ENCODE results near the gene SLC50A1. TPM values are rescaled to one million over a fixed set of nuclear protein-coding genes. Genes with fewer than 3 reads are reported as not detected.

The SLC50A1 gene
- total RNA-seq, 1 donor: 68.1 TPM

DNA sequence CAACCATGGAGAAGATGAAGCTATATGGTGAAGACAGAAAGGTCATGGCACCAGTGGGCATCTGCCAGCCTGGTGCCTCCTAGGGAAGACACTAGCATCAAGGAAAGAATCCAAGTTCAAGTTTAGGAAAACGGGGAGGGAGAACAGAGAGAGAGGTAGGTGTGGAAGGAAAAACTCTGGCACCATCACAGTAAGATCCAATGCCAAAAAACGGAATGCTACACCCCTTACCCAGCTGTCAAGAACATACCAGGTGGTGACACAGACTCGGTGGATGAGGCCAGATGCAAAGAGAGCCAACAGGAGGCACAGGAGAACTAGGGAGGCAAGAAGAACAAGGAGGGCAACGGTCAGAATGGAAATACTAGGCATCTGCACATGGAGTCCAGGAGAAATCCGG is 33.9 kb downstream of the SLC50A1 start:
- DNase-seq (ENCODE audit: low read depth in 2 of 3, low spot score in 2 of 3): no peak

DNA sequence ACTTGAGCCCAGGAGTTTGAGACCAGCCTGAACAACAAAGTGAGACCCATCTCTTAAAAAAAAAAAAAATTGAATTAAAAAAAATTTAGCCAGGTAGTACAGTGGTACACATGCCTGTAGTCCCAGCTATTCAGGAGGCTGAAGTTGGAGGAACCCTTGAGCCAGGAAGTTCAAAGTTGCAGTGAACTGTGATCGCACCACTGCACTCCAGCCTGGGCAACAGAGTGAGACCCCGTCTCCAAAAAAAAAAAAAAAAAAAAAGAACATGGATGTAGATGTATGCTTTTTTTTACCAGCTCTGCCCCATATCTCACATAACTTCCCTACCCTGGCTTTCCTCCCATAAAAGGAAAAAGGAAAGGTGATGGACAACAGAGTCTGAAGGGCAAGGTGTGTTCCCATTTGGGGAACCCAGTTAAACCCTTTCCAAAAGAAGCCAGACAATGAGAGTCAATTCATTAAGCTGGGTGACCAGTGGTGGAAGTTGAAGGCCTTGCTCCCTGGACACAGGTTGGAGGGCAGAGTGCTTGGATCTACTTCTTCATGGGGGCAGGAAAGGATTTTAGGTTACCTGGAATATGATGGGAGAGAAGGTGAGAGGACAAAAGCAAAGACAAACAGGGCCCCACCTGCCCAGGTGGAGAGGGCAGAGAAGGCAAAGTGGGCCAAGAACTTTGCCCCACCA is 34.6 kb downstream of the SLC50A1 start:
- DNase-seq (ENCODE audit: low read depth in 2 of 3, low spot score in 2 of 3): no peak

DNA sequence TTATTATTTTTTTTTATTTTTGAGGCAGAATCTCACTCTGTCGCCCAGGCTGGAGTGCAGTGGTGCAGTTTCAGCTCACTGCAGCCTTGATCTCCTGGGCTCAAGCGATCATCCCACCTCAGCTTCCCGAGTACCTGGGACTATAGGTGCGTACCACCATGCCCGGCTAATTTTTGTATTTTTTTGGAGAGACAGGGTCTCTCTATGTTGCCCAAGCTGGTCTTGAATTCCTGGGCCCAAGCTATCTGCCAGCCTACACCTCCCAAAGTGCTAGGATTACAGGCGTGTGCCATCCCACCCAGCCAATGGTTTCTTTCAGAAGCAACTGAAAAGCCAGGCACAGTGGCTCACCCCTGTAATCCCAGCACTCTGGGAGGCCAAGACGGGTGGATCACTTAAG is 35.2 kb downstream of the SLC50A1 start:
- no peak for DNase-seq (ENCODE audit: low read depth in 2 of 3, low spot score in 2 of 3)

DNA sequence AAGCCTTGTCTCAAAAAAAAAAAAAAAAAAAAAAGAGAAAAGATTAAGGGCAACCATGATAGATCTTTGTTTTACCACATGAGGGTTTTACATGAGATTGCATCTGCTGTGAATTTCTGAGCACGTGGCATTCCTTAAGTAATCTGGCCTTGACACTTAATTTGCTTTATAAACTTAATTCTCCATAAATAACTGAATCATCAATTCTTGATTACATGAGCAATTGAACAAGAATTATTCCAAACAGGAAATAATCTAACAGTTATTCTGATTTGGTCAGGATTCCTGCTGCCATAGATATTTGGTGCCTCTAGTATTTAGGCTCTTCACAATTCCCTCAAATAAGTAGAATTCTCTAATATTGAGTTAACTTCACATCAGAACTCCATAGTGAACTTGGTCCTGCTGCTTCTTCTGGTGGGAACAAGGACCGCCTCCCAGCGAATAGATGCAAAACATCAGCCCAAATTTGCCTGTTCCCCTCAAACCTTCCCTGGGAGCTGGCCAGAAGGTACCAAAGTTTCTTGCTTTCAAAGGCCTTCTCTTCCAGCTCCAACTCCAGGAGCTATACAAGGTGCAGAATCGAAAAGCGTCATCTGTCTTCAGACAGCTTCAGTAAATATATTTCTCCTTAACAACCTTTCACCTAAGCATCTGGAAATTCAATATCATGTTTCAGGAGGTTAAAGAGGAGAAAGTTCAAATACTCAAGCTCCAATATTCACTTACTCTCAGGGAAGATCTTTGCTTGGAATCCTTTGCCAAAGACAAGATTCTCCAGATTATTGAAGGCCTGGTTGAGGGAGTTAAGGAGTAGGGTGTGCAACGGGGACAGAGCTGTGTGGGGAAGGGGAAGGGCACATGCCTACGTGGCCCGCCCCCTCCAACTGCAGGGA is 36.4 kb downstream of the SLC50A1 start:
- DNase-seq (ENCODE audit: low read depth in 2 of 3, low spot score in 2 of 3): no peak

DNA sequence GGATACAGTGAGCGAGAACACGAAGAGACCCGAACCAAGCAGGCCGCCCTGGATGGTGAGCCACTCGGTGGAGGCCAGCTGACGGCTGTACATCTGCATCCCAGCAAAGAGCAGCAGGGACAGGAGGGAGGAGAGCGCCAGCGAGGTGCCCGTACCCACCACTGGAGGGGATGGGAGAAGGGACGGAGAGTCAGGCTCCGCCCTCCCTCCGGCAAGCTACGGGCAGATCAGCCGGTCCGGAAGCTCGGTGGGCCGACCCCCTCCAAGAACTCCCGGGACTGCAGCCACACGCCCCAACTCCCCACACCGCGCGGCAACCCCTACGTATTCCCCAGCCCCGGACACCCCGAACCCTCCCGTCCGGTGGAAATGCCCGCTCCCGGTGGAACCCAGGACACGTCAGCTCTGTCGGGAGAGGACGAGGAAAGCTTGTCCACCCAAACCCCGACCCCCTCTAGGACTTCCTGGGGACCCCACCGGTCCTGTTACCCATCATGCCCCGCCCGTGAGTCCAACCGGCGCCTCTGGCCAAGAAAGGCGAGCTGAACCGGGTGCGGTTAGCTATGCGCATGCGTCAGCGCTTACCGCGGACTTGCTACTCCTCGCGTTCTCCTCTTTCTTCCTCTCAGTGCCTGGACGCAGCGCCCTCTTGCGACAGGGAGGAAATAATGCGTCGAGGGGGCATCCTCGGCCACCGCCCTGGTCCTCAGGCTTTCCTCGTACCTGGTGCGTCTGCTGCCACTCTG is 37.3 kb downstream of the SLC50A1 start, which contains the start of gene KRTCAP2:
TSS of gene KRTCAP2 (minus strand) at position 573 of the 746 bp plus-strand sequence. CDS start at position 493, 80 bp downstream.
- peak; percentile 91 to 98 (median 95) for DNase-seq (ENCODE audit: low read depth in 2 of 3, low spot score in 2 of 3)

DNA sequence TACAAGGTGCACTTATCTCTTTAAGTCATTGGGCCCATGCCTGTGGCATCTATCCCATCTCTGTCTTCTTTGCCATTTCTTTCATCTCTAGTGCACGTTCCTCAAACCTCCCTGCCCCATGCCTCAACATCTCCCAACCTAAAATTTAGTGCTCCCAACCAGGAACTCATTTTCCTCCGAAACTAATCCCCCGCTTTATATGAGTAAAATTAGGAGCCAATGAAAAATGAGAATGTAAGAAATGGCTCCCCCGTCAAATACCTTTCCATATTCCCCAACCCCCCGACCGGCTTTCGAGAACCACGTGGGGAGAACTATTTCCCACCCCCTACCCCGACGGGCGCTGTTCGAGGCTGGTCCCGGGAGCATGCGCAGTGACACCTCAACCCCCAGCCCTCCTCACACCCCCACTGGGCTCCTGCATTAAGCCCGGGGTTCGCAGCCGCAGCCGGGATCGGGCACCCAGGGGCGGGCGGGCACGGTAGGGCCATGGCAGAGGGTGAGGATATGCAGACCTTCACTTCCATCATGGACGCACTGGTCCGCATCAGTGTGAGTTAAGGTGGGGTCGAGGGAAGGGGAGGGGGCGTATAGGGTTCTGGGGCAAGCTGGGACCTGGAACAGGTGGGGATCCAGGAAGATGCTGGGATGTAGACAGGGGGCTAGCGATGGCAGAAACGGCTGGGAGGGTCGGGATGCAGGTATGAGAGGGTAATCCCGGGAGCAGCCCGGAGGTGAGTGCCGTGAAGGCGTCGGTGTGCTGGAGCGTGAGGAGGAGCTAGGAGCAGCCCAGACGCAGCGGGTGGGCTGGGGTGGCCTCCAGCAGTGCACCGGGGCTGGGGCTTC is 38.0 kb downstream of the SLC50A1 start, which contains the start of gene TRIM46:
TSS of gene TRIM46 (plus strand) at position 372 of the 846 bp plus-strand sequence. CDS start at position 490, 118 bp downstream.
- DNase-seq (ENCODE audit: low read depth in 2 of 3, low spot score in 2 of 3): peak in 2 of 3 donors; percentile 54 to 69

DNA sequence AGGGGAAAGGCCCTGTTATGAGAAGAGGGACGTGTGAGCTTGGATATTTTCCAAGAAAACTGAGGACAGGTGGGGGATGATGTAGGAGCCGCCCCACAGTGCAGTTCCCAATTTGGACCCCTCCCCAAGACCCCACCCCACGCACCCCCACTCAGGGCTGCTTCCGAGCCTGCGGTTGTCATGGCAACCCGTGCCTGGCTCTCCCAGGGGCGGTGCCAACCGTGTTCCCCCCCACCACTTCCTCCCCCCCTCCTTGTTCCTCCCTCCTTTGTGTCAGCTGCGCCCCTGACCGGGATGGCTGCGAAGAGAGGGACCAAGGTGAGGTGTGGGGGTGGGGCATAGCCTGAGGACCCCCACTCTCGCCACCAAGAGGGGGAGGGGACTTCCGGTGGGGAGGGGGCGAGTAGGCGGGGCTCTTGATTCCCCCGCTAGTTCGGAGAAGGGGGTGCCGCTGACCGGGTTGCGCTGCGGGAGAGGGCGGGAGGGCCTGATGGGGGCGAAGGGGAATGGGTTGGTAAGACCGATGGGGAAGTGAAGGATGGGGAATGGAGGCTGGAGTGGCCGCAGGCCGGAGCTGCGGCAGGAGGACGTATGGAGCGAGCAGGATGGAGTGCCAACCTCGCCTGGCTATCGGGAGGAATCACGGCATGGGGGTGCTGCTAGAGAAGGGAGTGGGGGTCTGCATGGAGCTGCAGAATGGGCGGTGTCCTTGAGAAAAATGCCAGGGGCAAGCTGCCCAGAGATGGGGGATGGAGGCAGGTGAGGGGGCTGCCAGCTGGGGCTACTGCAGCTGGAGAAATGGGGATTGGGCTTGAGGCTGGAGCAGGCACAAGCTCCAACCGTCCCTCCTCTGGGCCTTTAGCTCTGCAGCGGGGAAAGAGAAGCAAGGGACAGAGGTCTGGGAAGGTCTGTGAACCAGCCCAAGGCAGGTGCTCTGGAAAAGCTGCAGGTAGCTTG is 39.0 kb downstream of the SLC50A1 start:
- DNase-seq (ENCODE audit: low read depth in 2 of 3, low spot score in 2 of 3): peak in 2 of 3 donors; percentile 62 to 65

DNA sequence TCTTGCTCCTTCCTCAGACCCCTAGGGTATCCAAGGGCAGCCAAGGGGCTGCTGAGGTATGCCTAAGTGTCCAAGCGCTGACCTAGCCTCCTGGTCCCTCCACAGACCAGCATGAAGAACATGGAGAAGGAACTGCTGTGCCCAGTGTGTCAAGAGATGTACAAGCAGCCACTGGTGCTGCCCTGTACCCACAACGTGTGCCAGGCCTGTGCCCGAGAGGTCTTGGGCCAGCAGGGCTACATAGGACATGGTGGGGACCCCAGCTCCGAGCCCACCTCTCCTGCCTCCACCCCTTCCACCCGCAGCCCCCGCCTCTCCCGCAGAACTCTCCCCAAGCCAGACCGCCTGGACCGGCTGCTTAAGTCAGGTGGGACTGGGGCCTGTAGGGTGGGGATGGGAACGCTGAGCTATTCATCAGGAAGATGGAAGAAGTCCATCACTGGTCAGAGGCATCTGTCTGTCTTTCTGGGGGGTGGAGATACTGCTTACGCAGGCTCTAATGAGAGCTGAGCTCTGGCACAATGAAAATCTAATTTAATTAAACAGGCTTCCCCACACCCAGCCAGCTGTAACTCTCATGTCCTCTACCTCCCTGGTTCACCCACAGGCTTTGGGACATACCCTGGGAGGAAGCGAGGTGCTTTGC is 39.8 kb downstream of the SLC50A1 start:
- no peak for DNase-seq (ENCODE audit: low read depth in 2 of 3, low spot score in 2 of 3)

DNA sequence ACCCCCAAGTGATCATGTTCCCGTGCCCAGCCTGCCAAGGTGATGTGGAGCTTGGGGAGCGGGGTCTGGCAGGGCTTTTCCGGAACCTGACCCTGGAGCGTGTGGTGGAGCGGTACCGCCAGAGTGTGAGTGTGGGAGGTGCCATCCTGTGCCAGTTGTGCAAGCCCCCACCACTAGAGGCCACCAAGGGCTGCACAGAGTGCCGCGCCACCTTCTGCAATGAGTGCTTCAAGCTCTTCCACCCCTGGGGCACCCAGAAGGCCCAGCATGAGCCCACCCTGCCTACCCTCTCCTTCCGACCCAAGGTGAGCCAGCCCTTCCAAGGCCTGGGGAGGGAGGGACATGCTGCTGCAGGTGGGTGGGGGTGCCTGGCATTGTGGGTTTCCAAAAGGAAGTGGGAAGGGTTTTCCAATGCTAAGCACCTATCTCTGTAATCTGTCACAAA is 40.3 kb downstream of the SLC50A1 start:
- DNase-seq (ENCODE audit: low read depth in 2 of 3, low spot score in 2 of 3): peak in 1 of 3 donors; percentile 46

DNA sequence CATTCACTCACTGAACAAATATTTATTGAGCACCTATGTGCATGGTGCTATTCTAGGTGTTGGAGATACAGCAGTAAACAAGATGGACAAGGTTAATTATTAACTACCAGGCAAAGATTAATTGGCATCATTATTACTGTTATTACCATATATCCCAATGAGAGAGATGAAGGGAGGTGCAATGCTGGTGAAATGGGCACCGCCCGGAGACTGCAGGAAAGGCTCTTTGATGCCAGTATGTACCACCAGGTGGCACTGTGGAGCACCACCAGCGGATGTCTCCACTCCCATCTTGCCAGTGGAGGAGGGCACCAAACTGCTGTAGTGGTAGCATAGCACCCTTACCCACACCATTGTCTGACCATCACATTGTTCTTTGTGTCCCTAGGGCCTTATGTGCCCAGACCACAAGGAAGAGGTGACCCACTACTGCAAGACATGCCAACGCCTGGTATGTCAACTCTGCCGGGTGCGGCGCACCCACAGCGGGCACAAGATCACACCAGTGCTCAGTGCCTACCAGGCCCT is 41.0 kb downstream of the SLC50A1 start:
- peak; percentile 74 to 84 (median 75) for DNase-seq (ENCODE audit: low read depth in 2 of 3, low spot score in 2 of 3)

DNA sequence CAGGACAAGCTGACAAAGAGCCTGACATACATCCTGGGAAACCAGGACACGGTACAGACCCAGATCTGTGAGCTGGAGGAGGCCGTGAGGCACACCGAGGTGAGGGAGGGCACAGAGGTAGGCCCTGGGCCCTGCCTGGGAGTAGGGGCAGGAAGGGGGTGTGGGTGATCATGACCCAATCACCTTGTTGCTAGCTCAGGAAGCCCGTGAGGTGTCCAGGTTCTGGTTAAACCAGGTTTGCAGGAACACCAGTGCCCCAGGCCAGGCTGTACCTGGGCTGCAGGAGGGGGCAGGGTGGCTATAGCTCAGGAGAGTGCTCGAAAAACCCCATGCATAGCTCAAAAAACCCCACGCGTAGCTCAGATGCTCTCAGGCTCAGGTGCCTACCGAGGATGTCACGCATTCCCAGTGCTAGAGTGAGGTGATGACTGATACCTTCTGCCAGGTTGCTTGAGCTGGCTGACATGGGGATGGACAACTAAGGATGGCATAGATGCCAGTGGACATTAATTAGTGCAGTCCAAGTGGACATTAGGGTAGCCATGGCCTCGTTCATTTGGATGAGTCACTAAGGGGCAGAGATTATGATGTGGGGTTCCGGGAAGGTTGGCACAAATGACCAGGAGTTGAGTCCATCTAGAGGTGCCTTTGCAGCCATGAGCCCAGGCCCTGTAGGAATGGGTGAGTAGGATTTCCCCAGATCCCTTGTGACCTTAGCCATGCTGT is 41.7 kb downstream of the SLC50A1 start:
- DNase-seq (ENCODE audit: low read depth in 2 of 3, low spot score in 2 of 3): no peak

DNA sequence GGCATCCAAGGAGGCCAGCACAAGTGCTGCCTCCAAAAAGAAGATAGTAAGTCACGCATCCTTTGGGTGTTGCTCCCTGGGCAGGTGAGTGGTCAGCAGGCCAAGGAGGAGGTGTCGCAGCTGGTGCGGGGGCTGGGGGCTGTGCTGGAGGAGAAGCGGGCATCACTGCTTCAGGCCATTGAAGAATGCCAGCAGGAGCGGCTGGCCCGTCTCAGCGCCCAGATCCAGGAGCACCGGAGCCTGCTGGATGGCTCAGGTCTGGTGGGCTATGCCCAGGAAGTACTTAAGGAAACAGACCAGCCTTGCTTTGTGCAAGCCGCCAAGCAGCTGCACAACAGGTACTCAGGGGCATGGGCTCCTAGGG is 42.2 kb downstream of the SLC50A1 start:
- no peak for DNase-seq (ENCODE audit: low read depth in 2 of 3, low spot score in 2 of 3)

DNA sequence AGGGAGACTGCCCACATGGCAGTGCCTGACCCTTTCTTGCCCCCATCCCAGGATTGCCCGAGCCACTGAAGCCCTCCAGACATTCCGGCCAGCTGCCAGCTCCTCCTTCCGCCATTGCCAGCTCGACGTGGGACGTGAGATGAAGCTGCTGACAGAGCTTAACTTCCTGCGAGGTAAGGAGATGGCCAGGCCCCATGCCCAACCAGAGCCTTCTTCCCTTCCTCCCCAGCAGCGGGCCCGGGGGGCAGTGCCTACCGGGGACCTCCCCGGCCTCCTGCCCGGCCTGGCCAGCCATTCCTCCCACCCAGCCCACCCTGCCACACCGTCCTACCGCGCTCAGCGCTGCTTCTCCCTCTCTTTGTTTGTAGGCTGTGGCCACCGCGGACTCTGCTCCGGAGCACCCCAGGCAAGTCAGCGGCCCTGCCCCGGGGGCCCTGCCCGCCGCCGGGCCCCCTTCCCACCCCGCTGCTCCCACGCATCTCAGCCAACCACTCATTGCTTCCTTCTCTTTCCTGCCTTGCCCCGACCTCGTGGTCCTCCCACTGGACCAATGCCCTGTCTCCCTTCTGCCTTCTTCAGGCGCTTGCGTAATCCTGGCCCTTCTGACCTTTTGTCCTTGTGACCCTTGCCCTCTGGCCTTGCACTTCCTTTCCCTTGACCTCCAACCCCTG is 42.9 kb downstream of the SLC50A1 start:
- DNase-seq (ENCODE audit: low read depth in 2 of 3, low spot score in 2 of 3): no peak

DNA sequence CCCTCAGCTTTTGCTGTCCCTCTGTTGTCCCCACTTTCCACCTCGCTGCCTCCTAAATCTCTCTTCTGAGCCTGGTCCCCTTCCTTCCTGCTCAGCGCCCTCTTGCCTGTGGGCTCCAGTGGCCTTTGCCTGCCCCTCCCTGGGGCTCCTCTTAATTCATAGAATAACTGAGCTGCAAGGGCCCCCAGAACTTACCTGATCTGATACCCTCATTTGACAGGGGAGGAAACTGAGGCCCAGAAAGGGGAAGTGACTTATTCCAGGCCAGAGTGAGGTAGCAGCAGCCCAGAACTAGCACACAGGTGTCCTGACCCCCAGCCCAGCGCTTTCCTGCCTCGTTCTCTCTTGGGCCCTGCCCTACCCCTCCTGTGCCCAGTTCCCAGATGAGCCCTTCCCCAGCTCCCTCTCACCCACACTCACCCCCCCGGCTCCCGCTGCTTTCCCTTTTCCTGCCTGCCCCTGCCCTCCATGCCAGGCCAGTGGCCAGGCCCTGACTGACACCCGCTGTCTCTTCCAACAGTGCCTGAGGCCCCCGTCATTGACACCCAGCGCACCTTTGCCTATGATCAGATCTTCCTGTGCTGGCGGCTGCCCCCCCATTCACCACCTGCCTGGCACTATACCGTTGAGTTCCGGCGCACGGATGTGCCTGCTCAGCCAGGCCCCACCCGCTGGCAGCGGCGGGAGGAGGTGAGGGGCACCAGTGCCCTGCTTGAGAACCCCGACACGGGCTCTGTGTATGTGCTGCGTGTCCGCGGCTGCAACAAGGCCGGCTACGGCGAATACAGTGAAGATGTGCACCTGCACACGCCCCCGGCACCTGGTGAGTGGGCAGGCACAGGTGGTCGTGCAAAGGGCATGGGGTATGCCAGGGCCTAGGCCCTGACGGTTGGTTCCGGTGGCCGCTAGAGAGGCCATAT is 43.7 kb downstream of the SLC50A1 start:
- no peak for DNase-seq (ENCODE audit: low read depth in 2 of 3, low spot score in 2 of 3)

DNA sequence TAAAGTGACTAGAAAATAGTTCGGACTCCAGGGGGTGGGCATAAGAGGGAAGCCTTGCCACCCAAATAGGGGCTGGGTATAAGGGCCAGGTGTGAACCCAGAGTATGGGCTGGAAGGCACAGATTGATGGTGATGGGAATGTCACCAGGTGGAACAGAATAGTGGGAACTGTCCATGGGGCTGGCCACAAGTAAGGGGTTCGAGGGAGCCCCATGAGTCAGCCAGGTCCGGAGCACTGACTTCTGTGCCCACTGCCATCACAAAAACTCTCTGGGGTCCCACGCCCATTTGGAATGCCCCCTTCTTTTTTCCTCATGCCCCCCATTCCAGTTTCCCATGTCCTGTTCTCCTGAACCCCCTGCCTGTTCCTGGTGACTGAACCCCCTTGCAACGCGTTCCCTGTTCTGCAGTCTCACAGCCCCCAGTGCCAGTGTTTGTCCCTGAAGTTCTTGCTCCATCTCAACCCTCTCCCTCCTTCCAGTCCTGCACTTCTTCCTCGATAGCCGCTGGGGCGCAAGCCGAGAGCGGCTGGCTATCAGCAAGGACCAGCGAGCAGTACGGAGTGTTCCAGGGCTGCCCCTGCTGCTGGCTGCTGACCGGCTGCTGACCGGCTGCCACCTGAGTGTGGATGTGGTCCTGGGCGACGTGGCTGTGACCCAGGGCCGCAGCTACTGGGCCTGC is 45.9 kb downstream of the SLC50A1 start:
- no peak for DNase-seq (ENCODE audit: low read depth in 2 of 3, low spot score in 2 of 3)

All from hematopoietic multipotent progenitor cell (in vitro differentiated cells).